Left ventricle myocardium inferior (tissue), 1 donor: Measurements from ENCODE around the gene UNC13D. TPM values are rescaled to one million over a fixed set of nuclear protein-coding genes. Genes with fewer than 3 reads are reported as not detected.
"Not testable (repeated sequence)": the region's sequence is repeated elsewhere in the genome, so short reads cannot be mapped to it uniquely, and the experiment has no call there.

Experiments
- DNase-seq: peaks from one replicate; pipeline ENCODE4 v3.0.0-alpha.2; 2020
- H3K27ac ChIP-seq: fragments of 200-600 bp; replicated peaks from 2 replicates; pipeline ENCODE4 v1.8.0; 2021
- H3K27me3 ChIP-seq: fragments of 200-600 bp; 2 replicates; pipeline ENCODE4 v1.8.0; 2021; ENCODE audit warnings: low read depth
- H3K36me3 ChIP-seq: fragments of 200-600 bp; 2 replicates; pipeline ENCODE4 v1.8.0; 2021
- H3K4me1 ChIP-seq: fragments of 200-600 bp; 2 replicates; pipeline ENCODE4 v1.8.0; 2021
- H3K4me3 ChIP-seq: fragments of 200-600 bp; 2 replicates; pipeline ENCODE4 v1.8.0; 2021; ENCODE audit warnings: mild to moderate bottlenecking, moderate library complexity
- H3K9me3 ChIP-seq: fragments of 200-600 bp; replicated peaks from 2 replicates; pipeline ENCODE4 v1.8.0; 2021
- intact Hi-C: fragments of 100-400 bp; cut with micrococcal nuclease; formaldehyde crosslinking; loops from one replicate; pipeline ENCODE4 v1.11.0; 2022
- total RNA-seq: library from RNA; stranded (reverse); fragmentation: NEBNext Ultra II Directional; extraction: Animal tissue kit (Norgen Biotek cat#: 25700); gene quantifications from one replicate; pipeline ENCODE4 v1.2.1, GENCODE V29; 2021
- TF ChIP-seq, protein P1 (sequence below): fragments of 200-600 bp; IDR thresholded peaks from 2 replicates; pipeline ENCODE4 v1.8.0; 2021; ENCODE audit warnings: antibody characterized with exemption, mild to moderate bottlenecking, borderline replicate concordance
- donor health status: DM: no; HTN: yes; CAD: no; lungs with severe emphysema.

UNC13D gene
- total RNA-seq, 1 donor from 2014 or later, result 13.3 TPM

DNA sequence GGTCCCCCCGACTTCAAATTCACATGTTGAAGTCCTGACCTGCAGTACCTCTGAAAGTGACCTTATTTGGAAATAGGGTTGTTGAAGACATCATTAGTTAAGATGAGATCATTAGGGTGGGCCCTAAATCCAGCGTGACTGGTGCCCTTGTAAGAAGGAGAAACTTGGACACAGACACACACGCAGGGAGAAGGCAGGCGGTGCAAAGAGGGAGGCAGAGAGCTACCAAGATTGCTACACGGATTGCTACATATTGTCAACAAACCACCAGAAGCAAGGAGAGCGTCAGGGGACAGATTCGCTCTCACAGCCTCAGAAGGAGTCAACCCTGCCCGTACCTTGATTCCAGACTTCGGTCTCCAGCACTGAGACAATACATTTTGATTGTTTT lies 17.7 kb upstream of the UNC13D start:
- no peaks in the 10 kb centered on the region for H3K36me3 ChIP-seq
- TF ChIP-seq, protein P1, sequence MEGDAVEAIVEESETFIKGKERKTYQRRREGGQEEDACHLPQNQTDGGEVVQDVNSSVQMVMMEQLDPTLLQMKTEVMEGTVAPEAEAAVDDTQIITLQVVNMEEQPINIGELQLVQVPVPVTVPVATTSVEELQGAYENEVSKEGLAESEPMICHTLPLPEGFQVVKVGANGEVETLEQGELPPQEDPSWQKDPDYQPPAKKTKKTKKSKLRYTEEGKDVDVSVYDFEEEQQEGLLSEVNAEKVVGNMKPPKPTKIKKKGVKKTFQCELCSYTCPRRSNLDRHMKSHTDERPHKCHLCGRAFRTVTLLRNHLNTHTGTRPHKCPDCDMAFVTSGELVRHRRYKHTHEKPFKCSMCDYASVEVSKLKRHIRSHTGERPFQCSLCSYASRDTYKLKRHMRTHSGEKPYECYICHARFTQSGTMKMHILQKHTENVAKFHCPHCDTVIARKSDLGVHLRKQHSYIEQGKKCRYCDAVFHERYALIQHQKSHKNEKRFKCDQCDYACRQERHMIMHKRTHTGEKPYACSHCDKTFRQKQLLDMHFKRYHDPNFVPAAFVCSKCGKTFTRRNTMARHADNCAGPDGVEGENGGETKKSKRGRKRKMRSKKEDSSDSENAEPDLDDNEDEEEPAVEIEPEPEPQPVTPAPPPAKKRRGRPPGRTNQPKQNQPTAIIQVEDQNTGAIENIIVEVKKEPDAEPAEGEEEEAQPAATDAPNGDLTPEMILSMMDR, result no peak
- H3K9me3 ChIP-seq, result no peaks in the 10 kb centered on the region
- no peaks in the 10 kb centered on the region for H3K27me3 ChIP-seq
- no peak for DNase-seq
- H3K4me1 ChIP-seq, result peaks cover 41% of the 10 kb centered on the region
- H3K4me3 ChIP-seq, result no peak overlapping the region
- intact Hi-C loops, result no loop called here
- H3K27ac ChIP-seq, result peak overlapping the region; percentile 40

- not testable (repeated sequence) for H3K9me3 ChIP-seq, DNase-seq, H3K27me3 ChIP-seq, H3K36me3 ChIP-seq, H3K4me3 ChIP-seq
- Histone ChIP-seq H3K27ac (peak overlapping the region; percentile 86), H3K4me1 (peaks cover 46% of the 10 kb centered on the region)
- intact Hi-C loops, result loop anchor here (5.0 kb wide), 1 partner anchor 77 kb away; the partner anchor contains the start of gene UNK
Measured at GRCh38 chr17:75859358-75859757, 15.2 kb upstream of the UNC13D start.

GRCh38 chr17:75856062-75856756 lies 12.0 kb upstream of the UNC13D start:
- H3K27me3 ChIP-seq, result no peaks in the 10 kb centered on the region
- intact Hi-C loops, result loop anchor here (5.0 kb wide), 1 partner anchor 74 kb away; the partner anchor contains the start of gene UNK
- H3K4me3 ChIP-seq, result peak overlapping the region; percentile 95
- peaks cover 12% of the 10 kb centered on the region for H3K36me3 ChIP-seq
- peak overlapping the region; percentile 99 for H3K27ac ChIP-seq
- H3K4me1 ChIP-seq, result peaks cover 65% of the 10 kb centered on the region
- DNase-seq, result no peak
- H3K9me3 ChIP-seq, result no peaks in the 10 kb centered on the region
- TF ChIP-seq, protein P1, result no peak

GRCh38 chr17:75855310-75856061 lies 11.3 kb upstream of the UNC13D start, which contains the start of gene WBP2:
WBP2 (minus strand) TSS chr17:75855335; CDS start chr17:75855297, 38 bp downstream.
- Histone ChIP-seq H3K27me3 (no peaks in the 10 kb centered on the region), H3K4me3 (peak within 1 kb of the TSS; percentile 95), H3K9me3 (no peaks in the 10 kb centered on the region), H3K4me1 (peaks cover 70% of the 10 kb centered on the region), H3K36me3 (peaks cover 20% of the 10 kb centered on the region), H3K27ac (peak within 1 kb of the TSS; percentile 99)
- TF ChIP-seq, protein P1, result peak; percentile 59
- intact Hi-C loops, result loop anchor here (5.0 kb wide), 1 partner anchor 73 kb away; the partner anchor contains the start of gene UNK
- DNase-seq, result peak; percentile 97

- Histone ChIP-seq H3K4me1 (peaks cover 76% of the 10 kb centered on the region), H3K9me3 (no peaks in the 10 kb centered on the region), H3K27me3 (no peaks in the 10 kb centered on the region), H3K27ac (peak overlapping the region; percentile 99), H3K36me3 (peaks cover 26% of the 10 kb centered on the region), H3K4me3 (peak overlapping the region; percentile 95)
- DNase-seq, result peak; percentile 58
- TF ChIP-seq, protein P1, result no peak
- intact Hi-C loops, result loop anchor here (5.0 kb wide), 1 partner anchor 73 kb away; the partner anchor contains the start of gene UNK
Measured at GRCh38 chr17:75854881-75855309, 10.7 kb upstream of the UNC13D start.
